HEK293T (cell line): ENCODE results near the gene CCDC185.
"Not testable (repeated sequence)": the region's sequence is repeated elsewhere in the genome, so short reads cannot be mapped to it uniquely, and the experiment has no call there.

Experiments used
- BHLHE40 ChIP-seq: fragments of 450-650 bp; IDR thresholded peaks from 2 replicates; pipeline ENCODE4 v1.6.1; 2016; ENCODE audit warnings: mild to moderate bottlenecking, moderate library complexity, borderline replicate concordance
- FOXK2 ChIP-seq: fragments of 450-650 bp; IDR thresholded peaks from 2 replicates; pipeline ENCODE4 v1.6.1; 2016; ENCODE audit warnings: mild to moderate bottlenecking
- HDGF ChIP-seq: fragments of 450-650 bp; IDR thresholded peaks from 2 replicates; pipeline ENCODE4 v1.6.1; 2017; ENCODE audit warnings: antibody characterized with exemption, borderline replicate concordance
- LEF1 ChIP-seq: fragments of 450-650 bp; IDR thresholded peaks from 2 replicates; pipeline ENCODE4 v1.6.1; 2017; ENCODE audit warnings: mild to moderate bottlenecking, borderline replicate concordance
- SP1 ChIP-seq: fragments of 450-650 bp; IDR thresholded peaks from 2 replicates; pipeline ENCODE4 v1.6.1; 2017
- SUZ12 ChIP-seq: fragments of 450-650 bp; IDR thresholded peaks from 2 replicates; pipeline ENCODE4 v1.6.1; 2016; ENCODE audit warnings: mild to moderate bottlenecking
- TARDBP ChIP-seq: fragments of 450-650 bp; IDR thresholded peaks from 2 replicates; pipeline ENCODE4 v1.6.1; 2016
- ZNF384 ChIP-seq: fragments of 450-650 bp; IDR thresholded peaks from 2 replicates; pipeline ENCODE4 v1.6.1; 2016

GRCh38 chr1:223399393-223399792 lies 6.2 kb downstream of the CCDC185 start:
- not testable (repeated sequence) for TF ChIP-seq HDGF, SUZ12, FOXK2, TARDBP, SP1, LEF1, BHLHE40, ZNF384
